Activated T-helper 1 cell treated with anti-CD3 and anti-CD28 coated beads, Interleukin-12 subunit alpha, Interleukin-12 subunit beta, Interleukin-2, Interleukin-4 antibody, amounts not matched to agents 30 ng/mL and 10 ng/mL and 1 ng/mL, durations not matched to agents 14 hours and 24 hours and 36 hours (primary cell): Measurements from ENCODE around the gene C5orf47. TPM values are rescaled to one million over a fixed set of nuclear protein-coding genes. Genes with fewer than 3 reads are reported as not detected.

Source experiments
- DNase-seq: peaks from one replicate; pipeline ENCODE4 v3.0.0; 2021; ENCODE audit warnings: low spot score
- H3K27ac Mint-ChIP-seq: one replicate; pipeline ENCODE4 v1.8.0; 2021; ENCODE audit warnings: mild to moderate bottlenecking, mixed read lengths
- H3K27me3 Mint-ChIP-seq: one replicate; pipeline ENCODE4 v1.8.0; 2022; ENCODE audit warnings: mild to moderate bottlenecking, moderate library complexity, mixed read lengths; ENCODE audit not compliant: insufficient read depth
- H3K36me3 Mint-ChIP-seq: one replicate; pipeline ENCODE4 v1.8.0; 2021; ENCODE audit warnings: low read depth, mixed read lengths
- H3K4me1 Mint-ChIP-seq: one replicate; pipeline ENCODE4 v1.8.0; 2021; ENCODE audit warnings: low read depth, mixed read lengths
- H3K4me3 Mint-ChIP-seq: one replicate; pipeline ENCODE4 v1.8.0; 2021; ENCODE audit warnings: mild to moderate bottlenecking, moderate library complexity, mixed read lengths
- H3K9me3 Mint-ChIP-seq: one replicate; pipeline ENCODE4 v1.8.0; 2021; ENCODE audit warnings: mixed read lengths
- intact Hi-C: fragments of 100-400 bp; cut with micrococcal nuclease; formaldehyde crosslinking; loops from one replicate; pipeline ENCODE4 v1.15.1; 2024
- total RNA-seq: library from RNA; stranded (reverse); gene quantifications from 2 replicates; pipeline ENCODE4 v1.2.3, GENCODE V29; 2022

Gene C5orf47
- not detected in 2 replicates for total RNA-seq

- no peaks in the 10 kb centered on the region for H3K9me3 Mint-ChIP-seq
Measured at GRCh38 chr5:173988554-173989431, at the start of gene C5orf47. TSS of gene C5orf47 (plus strand) at chr5:173989170. CDS start at chr5:173989264, 94 bp downstream.

GRCh38 chr5:173940269-173940668, 48.7 kb upstream of the C5orf47 start:
- Mint-ChIP-seq H3K27ac (no peak overlapping the region), H3K4me3 (no peak overlapping the region), H3K27me3 (no peaks in the 10 kb centered on the region), H3K36me3 (peaks cover 3% of the 10 kb centered on the region), H3K4me1 (no peaks in the 10 kb centered on the region), H3K9me3 (no peaks in the 10 kb centered on the region)
- no peak for DNase-seq
- intact Hi-C loops = no loop called here

More at GRCh38 chr5:173988554-173989431, at the start of gene C5orf47:
- no peaks in the 10 kb centered on the region for H3K36me3 Mint-ChIP-seq
- DNase-seq = no peak
- H3K4me3 Mint-ChIP-seq = no peak within 1 kb of the TSS
- H3K27ac Mint-ChIP-seq = no peak within 1 kb of the TSS
- no peaks in the 10 kb centered on the region for H3K4me1 Mint-ChIP-seq
- no peaks in the 10 kb centered on the region for H3K27me3 Mint-ChIP-seq
- intact Hi-C loops = no loop called here

GRCh38 chr5:173941102-173941501, 47.9 kb upstream of the C5orf47 start:
- intact Hi-C loops = no loop called here
- H3K9me3 Mint-ChIP-seq = no peaks in the 10 kb centered on the region

GRCh38 chr5:173941758-173942401, 47.1 kb upstream of the C5orf47 start:
- Mint-ChIP-seq H3K4me1 (no peaks in the 10 kb centered on the region), H3K27me3 (no peaks in the 10 kb centered on the region), H3K4me3 (no peak overlapping the region), H3K9me3 (no peaks in the 10 kb centered on the region), H3K36me3 (peaks cover 5% of the 10 kb centered on the region), H3K27ac (no peak overlapping the region)
- intact Hi-C loops = no loop called here
- no peak for DNase-seq

More at GRCh38 chr5:173941102-173941501, 47.9 kb upstream of the C5orf47 start:
- Mint-ChIP-seq H3K27me3 (no peaks in the 10 kb centered on the region), H3K4me1 (no peaks in the 10 kb centered on the region), H3K36me3 (peaks cover 5% of the 10 kb centered on the region), H3K4me3 (no peak overlapping the region), H3K27ac (no peak overlapping the region)
- no peak for DNase-seq

- Mint-ChIP-seq H3K9me3 (no peaks in the 10 kb centered on the region), H3K27ac (no peak overlapping the region), H3K27me3 (no peaks in the 10 kb centered on the region), H3K4me1 (no peaks in the 10 kb centered on the region), H3K36me3 (peaks cover 16% of the 10 kb centered on the region), H3K4me3 (no peak overlapping the region)
- intact Hi-C loops = no loop called here
- DNase-seq = no peak
Measured at GRCh38 chr5:173944511-173944910, 44.5 kb upstream of the C5orf47 start.

GRCh38 chr5:173945160-173945559, 43.8 kb upstream of the C5orf47 start:
- Mint-ChIP-seq H3K4me1 (no peaks in the 10 kb centered on the region), H3K9me3 (no peaks in the 10 kb centered on the region)

GRCh38 chr5:173946323-173946722, 42.6 kb upstream of the C5orf47 start:
- H3K9me3 Mint-ChIP-seq = no peaks in the 10 kb centered on the region
- no peak for DNase-seq
- H3K4me3 Mint-ChIP-seq = no peak overlapping the region
- no peaks in the 10 kb centered on the region for H3K4me1 Mint-ChIP-seq
- H3K36me3 Mint-ChIP-seq = peaks cover 20% of the 10 kb centered on the region
- no peaks in the 10 kb centered on the region for H3K27me3 Mint-ChIP-seq
- intact Hi-C loops = no loop called here
- H3K27ac Mint-ChIP-seq = no peak overlapping the region

More at GRCh38 chr5:173945160-173945559, 43.8 kb upstream of the C5orf47 start:
- no peaks in the 10 kb centered on the region for H3K27me3 Mint-ChIP-seq
- no peak for DNase-seq
- H3K27ac Mint-ChIP-seq = no peak overlapping the region
- H3K36me3 Mint-ChIP-seq = peaks cover 20% of the 10 kb centered on the region
- no peak overlapping the region for H3K4me3 Mint-ChIP-seq
- intact Hi-C loops = no loop called here

- intact Hi-C loops = no loop called here
- H3K36me3 Mint-ChIP-seq = peaks cover 27% of the 10 kb centered on the region
- no peaks in the 10 kb centered on the region for H3K27me3 Mint-ChIP-seq
- H3K4me3 Mint-ChIP-seq = no peak overlapping the region
- DNase-seq = no peak
- no peak overlapping the region for H3K27ac Mint-ChIP-seq
- H3K9me3 Mint-ChIP-seq = no peaks in the 10 kb centered on the region
- H3K4me1 Mint-ChIP-seq = no peaks in the 10 kb centered on the region
Measured at GRCh38 chr5:173950829-173951228, 38.1 kb upstream of the C5orf47 start.

GRCh38 chr5:173953528-173954090, 35.4 kb upstream of the C5orf47 start:
- Mint-ChIP-seq H3K36me3 (peaks cover 24% of the 10 kb centered on the region), H3K27me3 (no peaks in the 10 kb centered on the region), H3K27ac (no peak overlapping the region), H3K9me3 (no peaks in the 10 kb centered on the region), H3K4me3 (no peak overlapping the region), H3K4me1 (no peaks in the 10 kb centered on the region)
- DNase-seq = no peak
- intact Hi-C loops = no loop called here

GRCh38 chr5:173954671-173955521, 34.1 kb upstream of the C5orf47 start:
- H3K36me3 Mint-ChIP-seq = peaks cover 17% of the 10 kb centered on the region
- no peaks in the 10 kb centered on the region for H3K27me3 Mint-ChIP-seq
- DNase-seq = no peak
- H3K9me3 Mint-ChIP-seq = no peaks in the 10 kb centered on the region
- no peak overlapping the region for H3K4me3 Mint-ChIP-seq
- H3K27ac Mint-ChIP-seq = no peak overlapping the region
- intact Hi-C loops = no loop called here
- H3K4me1 Mint-ChIP-seq = no peaks in the 10 kb centered on the region

GRCh38 chr5:173960986-173961385, 28.0 kb upstream of the C5orf47 start:
- no peak for DNase-seq
- Mint-ChIP-seq H3K4me3 (no peak overlapping the region), H3K4me1 (no peaks in the 10 kb centered on the region), H3K36me3 (peaks cover 2% of the 10 kb centered on the region), H3K9me3 (no peaks in the 10 kb centered on the region), H3K27me3 (no peaks in the 10 kb centered on the region), H3K27ac (no peak overlapping the region)
- intact Hi-C loops = no loop called here

- Mint-ChIP-seq H3K27me3 (no peaks in the 10 kb centered on the region), H3K27ac (no peak overlapping the region), H3K4me3 (no peak overlapping the region), H3K4me1 (no peaks in the 10 kb centered on the region), H3K36me3 (no peaks in the 10 kb centered on the region), H3K9me3 (no peaks in the 10 kb centered on the region)
- DNase-seq = no peak
- intact Hi-C loops = no loop called here
Measured at GRCh38 chr5:173961418-173961817, 27.6 kb upstream of the C5orf47 start.
